Stomach (tissue), 4 donors: ENCODE results near the gene KRT15.

Experiments used
- CTCF ChIP-seq, 7 experiments: fragments of 450-650 bp in 4 of 7; fragments of 200-600 bp in 3 of 7; sonication (generic) in 3 of 7; IDR thresholded peaks; one replicate each; pipeline ENCODE4 v1.5.1; 2016 to 2019; ENCODE audit warnings: antibody characterized with exemption in 7 of 7, control low read depth in 2 of 7, mild to moderate bottlenecking in 1 of 7
- EP300 ChIP-seq: sonication (generic); formaldehyde crosslinking; IDR thresholded peaks from one replicate; pipeline ENCODE4 v1.6.1; 2017; ENCODE audit warnings: antibody characterized with exemption
- POLR2A ChIP-seq, 4 donors: fragments of 450-650 bp; IDR thresholded peaks; one replicate each; pipeline ENCODE4 v1.6.1; 2016; ENCODE audit warnings: antibody characterized with exemption in 4 of 4, control low read depth in 2 of 4, mild to moderate bottlenecking in 1 of 4, moderate library complexity in 1 of 4
- POLR2AphosphoS5 ChIP-seq, 3 donors: sonication (generic); formaldehyde crosslinking; IDR thresholded peaks; one replicate each; pipeline ENCODE4 v1.6.1; 2016; ENCODE audit warnings: antibody characterized with exemption in 3 of 3

GRCh38 chr17:41533613-41534012 is 14.9 kb upstream of the KRT15 start:
- TF ChIP-seq CTCF (IDR thresholded peaks at IDR 0.05), result no peak
- TF ChIP-seq POLR2A (IDR thresholded peaks at IDR 0.05), result no peak
- TF ChIP-seq EP300, result no peak
- no peak for TF ChIP-seq POLR2AphosphoS5 (IDR thresholded peaks at IDR 0.05)
